Measurements from ENCODE around the gene FAM13A. TPM values are rescaled to one million over a fixed set of nuclear protein-coding genes. Genes with fewer than 3 reads are reported as not detected.

The FAM13A gene
- polyA plus RNA-seq, 1 donor from 2014 or later: 4.0 TPM

GRCh38 chr4:89069481-89069880 is 12.5 kb upstream of the FAM13A start:
- Histone ChIP-seq H3K27me3 (ENCODE audit: insufficient read depth, low read depth, low read length) (no peaks in the 10 kb centered on the region), H4K20me1 (ENCODE audit: insufficient read depth) (no peaks in the 10 kb centered on the region), H3K4me2 (ENCODE audit: low read length) (no peak overlapping the region), H3K4me3 (ENCODE audit: low read length) (no peak overlapping the region), H3K36me3 (ENCODE audit: insufficient read depth, low read length) (no peaks in the 10 kb centered on the region), H3K9me2 (ENCODE audit: insufficient read depth, low read length) (no peaks in the 10 kb centered on the region), H3K27ac (ENCODE audit: low read length) (no peak overlapping the region), H2AFZ (ENCODE audit: low read depth, low read length) (no peak overlapping the region), H3K79me2 (replicated peaks; ENCODE audit: insufficient read depth, low read length) (no peaks in the 10 kb centered on the region), H3K9me3 (ENCODE audit: low read length) (no peaks in the 10 kb centered on the region), H3K9ac (ENCODE audit: low read length) (no peak overlapping the region), H3F3A (ENCODE audit: insufficient read depth, low read length, poor library complexity, severe bottlenecking) (no peaks in the 10 kb centered on the region)
- TF ChIP-seq TAF1 (IDR thresholded peaks at IDR 0.05; ENCODE audit: low read depth) (no peak), SMC3 (conservative IDR thresholded peaks at IDR 0.05; ENCODE audit: poor library complexity) (no peak), EZH2 (IDR thresholded peaks at IDR 0.05; ENCODE audit: borderline replicate concordance, insufficient read depth, low read length, poor library complexity, severe bottlenecking) (no peak), EP300 (conservative IDR thresholded peaks at IDR 0.05; ENCODE audit: poor library complexity, severe bottlenecking) (no peak), POLR2AphosphoS5 (IDR thresholded peaks at IDR 0.05) (no peak), RAD21 (conservative IDR thresholded peaks at IDR 0.05) (no peak), MXI1 (conservative IDR thresholded peaks at IDR 0.05; ENCODE audit: poor library complexity, severe bottlenecking) (no peak), REST (IDR thresholded peaks at IDR 0.05; ENCODE audit: borderline replicate concordance) (no peak)

- H3K27ac ChIP-seq (ENCODE audit: low read length): no peak overlapping the region
Measured at GRCh38 chr4:89067417-89067816, 10.4 kb upstream of the FAM13A start.

More at GRCh38 chr4:89067417-89067816, 10.4 kb upstream of the FAM13A start:
- Histone ChIP-seq H3K9me2 (ENCODE audit: insufficient read depth, low read length) (no peaks in the 10 kb centered on the region), H3K9ac (ENCODE audit: low read length) (no peak overlapping the region), H3K36me3 (ENCODE audit: insufficient read depth, low read length) (no peaks in the 10 kb centered on the region), H4K20me1 (ENCODE audit: insufficient read depth) (no peaks in the 10 kb centered on the region), H3F3A (ENCODE audit: insufficient read depth, low read length, poor library complexity, severe bottlenecking) (no peaks in the 10 kb centered on the region), H3K27me3 (ENCODE audit: insufficient read depth, low read depth, low read length) (no peaks in the 10 kb centered on the region), H2AFZ (ENCODE audit: low read depth, low read length) (no peak overlapping the region), H3K79me2 (replicated peaks; ENCODE audit: insufficient read depth, low read length) (no peaks in the 10 kb centered on the region), H3K4me2 (ENCODE audit: low read length) (no peak overlapping the region), H3K4me3 (ENCODE audit: low read length) (no peak overlapping the region), H3K9me3 (ENCODE audit: low read length) (no peaks in the 10 kb centered on the region)
- TF ChIP-seq CTCF (IDR thresholded peaks at IDR 0.05; ENCODE audit: poor library complexity, severe bottlenecking): no peak
- TF ChIP-seq EZH2 (IDR thresholded peaks at IDR 0.05; ENCODE audit: borderline replicate concordance, insufficient read depth, low read length, poor library complexity, severe bottlenecking): no peak
- no peak for TF ChIP-seq SMC3 (conservative IDR thresholded peaks at IDR 0.05; ENCODE audit: poor library complexity)
- no peak for TF ChIP-seq MXI1 (conservative IDR thresholded peaks at IDR 0.05; ENCODE audit: poor library complexity, severe bottlenecking)
- no peak for TF ChIP-seq RAD21 (conservative IDR thresholded peaks at IDR 0.05)
- no peak for TF ChIP-seq EP300 (conservative IDR thresholded peaks at IDR 0.05; ENCODE audit: poor library complexity, severe bottlenecking)
- no peak for TF ChIP-seq TAF1 (IDR thresholded peaks at IDR 0.05; ENCODE audit: low read depth)
- TF ChIP-seq REST (IDR thresholded peaks at IDR 0.05; ENCODE audit: borderline replicate concordance): no peak
- TF ChIP-seq POLR2AphosphoS5 (IDR thresholded peaks at IDR 0.05): no peak
